GM12891 (cell line): ENCODE measurements around the gene DNM2.

Experiments used
- PAX5 ChIP-seq: IDR thresholded peaks from 2 replicates; pipeline ENCODE4 v1.6.1; 2011; ENCODE audit warnings: low read length, moderate library complexity, mild to moderate bottlenecking; ENCODE audit not compliant: insufficient read depth, severe bottlenecking
- POLR2A ChIP-seq: IDR thresholded peaks from 2 replicates; pipeline ENCODE4 v1.6.1; 2011; ENCODE audit warnings: low read depth, low read length, control low read depth
- POLR2AphosphoS5 ChIP-seq: IDR thresholded peaks from 2 replicates; pipeline ENCODE4 v1.6.1; 2011; ENCODE audit warnings: low read depth, low read length, control low read depth
- POU2F2 ChIP-seq: IDR thresholded peaks from 2 replicates; pipeline ENCODE4 v1.6.1; 2011; ENCODE audit warnings: low read depth, mild to moderate bottlenecking, control low read depth, low read length, moderate library complexity
- SPI1 ChIP-seq: IDR thresholded peaks from 2 replicates; pipeline ENCODE4 v1.6.1; 2011; ENCODE audit warnings: low read depth, low read length, control low read depth
- TAF1 ChIP-seq: IDR thresholded peaks from 2 replicates; pipeline ENCODE4 v1.6.1; 2011; ENCODE audit warnings: low read depth, low read length, control low read depth

DNA sequence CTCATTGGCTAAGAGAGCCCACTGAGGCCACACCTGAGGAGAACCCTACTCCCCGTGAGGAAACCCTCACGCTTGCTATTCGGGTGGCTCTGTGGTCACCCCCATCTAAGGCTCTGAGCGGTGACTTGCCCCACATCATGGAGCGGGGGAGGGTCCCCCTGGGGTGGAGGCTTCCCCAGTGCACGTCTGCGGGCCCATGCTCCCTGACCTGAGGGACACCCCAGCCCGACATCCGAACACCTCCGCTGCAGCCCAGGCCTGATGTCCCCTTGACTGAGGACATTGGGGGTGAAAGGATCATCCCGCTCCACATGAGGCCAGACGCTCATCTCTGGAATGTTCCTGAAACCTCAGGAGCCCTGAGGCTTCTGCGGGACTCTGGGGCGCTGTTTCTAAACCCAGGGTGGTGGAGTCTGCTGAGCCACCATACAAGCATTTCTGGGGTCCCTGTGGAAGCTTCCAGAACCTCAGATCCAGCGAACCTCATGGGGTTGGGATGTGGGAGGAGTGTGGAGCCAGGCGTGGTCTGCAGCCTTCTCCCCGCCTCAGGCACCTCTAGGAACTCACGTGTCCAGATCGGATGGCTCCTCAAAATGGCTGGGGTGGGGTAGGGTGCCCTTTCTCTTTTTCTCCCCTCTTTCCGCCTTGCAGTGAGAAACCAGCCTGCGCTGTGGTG is 98.2 kb downstream of the DNM2 start:
- TF ChIP-seq POLR2AphosphoS5 (no peak), PAX5 (no peak), POLR2A (no peak), SPI1 (no peak), POU2F2 (no peak), TAF1 (no peak)
